ENCODE results near the gene BMPR1A. TPM values are rescaled to one million over a fixed set of nuclear protein-coding genes. Genes with fewer than 3 reads are reported as not detected.
"Not testable (repeated sequence)": the region's sequence is repeated elsewhere in the genome, so short reads cannot be mapped to it uniquely, and the experiment has no call there.

BMPR1A gene
- total RNA-seq, 4 donors from 2014 or later = 17.7 to 35.5 (median 26.8) TPM

DNA sequence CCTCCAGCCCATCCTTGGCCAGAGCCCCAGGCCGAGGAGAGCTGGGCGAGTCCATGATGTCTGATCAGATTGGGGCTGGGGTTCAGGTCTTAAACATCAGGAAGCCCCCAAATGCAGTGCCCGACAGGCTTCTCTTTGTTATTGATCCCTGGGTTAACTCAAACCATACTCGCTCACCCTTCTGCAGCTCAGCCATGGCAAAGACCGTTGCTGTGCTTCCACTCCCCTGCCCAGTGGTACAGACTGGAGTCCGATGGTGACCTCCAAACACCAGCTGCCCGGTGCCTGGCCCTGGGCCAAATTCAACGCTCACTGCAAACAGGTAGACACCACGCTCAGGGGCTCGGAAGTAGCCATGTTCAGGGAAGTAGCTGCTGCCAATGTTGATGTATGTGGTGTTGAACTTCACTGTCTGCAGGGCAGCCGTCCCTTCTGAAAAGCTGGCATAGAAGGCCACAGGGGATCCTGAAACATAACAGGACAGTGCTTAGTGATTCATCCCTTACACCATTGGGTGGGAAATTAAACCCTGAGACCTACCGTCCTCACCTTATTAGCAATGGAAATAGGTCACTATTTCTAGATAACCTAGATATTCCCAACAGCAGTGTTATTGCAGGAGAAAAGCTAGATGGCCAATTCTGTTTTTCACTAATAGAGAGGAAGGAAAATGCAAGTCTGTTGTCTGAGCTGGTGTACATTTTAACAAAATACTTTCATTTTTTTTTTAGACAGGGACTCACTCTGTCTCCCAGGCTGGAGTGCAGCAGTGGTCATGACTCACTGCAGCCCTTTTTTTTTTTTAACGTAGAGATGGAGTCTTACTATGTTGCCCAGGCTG, 180.5 kb downstream of the BMPR1A start:
- peak in 1 of 2 donors; percentile 25 for DNase-seq (ENCODE audit: low spot score in 2 of 2)
- TF ChIP-seq, protein P1, sequence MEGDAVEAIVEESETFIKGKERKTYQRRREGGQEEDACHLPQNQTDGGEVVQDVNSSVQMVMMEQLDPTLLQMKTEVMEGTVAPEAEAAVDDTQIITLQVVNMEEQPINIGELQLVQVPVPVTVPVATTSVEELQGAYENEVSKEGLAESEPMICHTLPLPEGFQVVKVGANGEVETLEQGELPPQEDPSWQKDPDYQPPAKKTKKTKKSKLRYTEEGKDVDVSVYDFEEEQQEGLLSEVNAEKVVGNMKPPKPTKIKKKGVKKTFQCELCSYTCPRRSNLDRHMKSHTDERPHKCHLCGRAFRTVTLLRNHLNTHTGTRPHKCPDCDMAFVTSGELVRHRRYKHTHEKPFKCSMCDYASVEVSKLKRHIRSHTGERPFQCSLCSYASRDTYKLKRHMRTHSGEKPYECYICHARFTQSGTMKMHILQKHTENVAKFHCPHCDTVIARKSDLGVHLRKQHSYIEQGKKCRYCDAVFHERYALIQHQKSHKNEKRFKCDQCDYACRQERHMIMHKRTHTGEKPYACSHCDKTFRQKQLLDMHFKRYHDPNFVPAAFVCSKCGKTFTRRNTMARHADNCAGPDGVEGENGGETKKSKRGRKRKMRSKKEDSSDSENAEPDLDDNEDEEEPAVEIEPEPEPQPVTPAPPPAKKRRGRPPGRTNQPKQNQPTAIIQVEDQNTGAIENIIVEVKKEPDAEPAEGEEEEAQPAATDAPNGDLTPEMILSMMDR (IDR thresholded peaks at IDR 0.05) = no peak
- intact Hi-C loops (cut with DNase I; ENCODE audit: low total_unique reads) = no loop called here
- no peak overlapping the region for H3K4me3 ChIP-seq (ENCODE audit: low read depth, poor library complexity, severe bottlenecking)
- 82% methylated on average over 13 of the region's 13 CpGs for WGBS, 2 donors

DNA sequence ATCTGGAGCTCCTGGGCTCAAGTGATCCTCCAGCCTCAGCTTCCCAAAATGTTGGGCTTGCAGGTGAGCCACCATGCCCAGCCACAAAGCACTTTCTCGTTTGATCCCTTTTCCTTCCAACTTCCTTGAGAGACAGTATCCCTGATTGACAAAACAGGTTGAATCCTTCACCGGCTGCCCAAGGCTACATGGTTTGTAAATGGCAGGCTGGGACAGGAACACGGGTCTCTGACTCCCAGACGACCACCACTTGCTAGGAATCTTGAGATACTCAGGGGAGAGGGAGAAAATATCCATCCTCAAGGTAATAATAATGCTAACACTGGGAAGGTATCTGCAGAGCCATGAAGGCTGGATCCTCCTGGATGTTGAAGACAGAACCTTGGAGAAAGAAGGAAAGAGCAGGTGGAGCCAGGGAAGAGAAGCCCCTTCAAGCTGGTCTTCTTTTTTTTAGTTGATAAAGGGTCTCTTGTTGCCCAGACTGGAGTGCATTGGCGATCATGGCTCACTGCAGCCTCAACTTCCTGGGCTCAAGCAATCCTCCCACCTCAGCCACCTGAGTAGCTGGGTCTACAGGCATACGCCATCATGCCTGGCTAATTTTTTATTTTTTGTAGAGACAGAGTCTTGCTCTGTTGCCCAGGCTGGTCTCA, 181.2 kb downstream of the BMPR1A start:
- intact Hi-C loops (cut with DNase I; ENCODE audit: low total_unique reads) = no loop called here
- 69 to 76% methylated on average over 6 of the region's 6 CpGs for WGBS, 2 donors
- TF ChIP-seq, protein P1 (IDR thresholded peaks at IDR 0.05) = no peak
- no peak for TF ChIP-seq POLR2A (IDR thresholded peaks at IDR 0.05)
- H3K4me3 ChIP-seq (ENCODE audit: low read depth, poor library complexity, severe bottlenecking) = no peak overlapping the region
- peak in 1 of 2 donors; percentile 52 for DNase-seq (ENCODE audit: low spot score in 2 of 2)

DNA sequence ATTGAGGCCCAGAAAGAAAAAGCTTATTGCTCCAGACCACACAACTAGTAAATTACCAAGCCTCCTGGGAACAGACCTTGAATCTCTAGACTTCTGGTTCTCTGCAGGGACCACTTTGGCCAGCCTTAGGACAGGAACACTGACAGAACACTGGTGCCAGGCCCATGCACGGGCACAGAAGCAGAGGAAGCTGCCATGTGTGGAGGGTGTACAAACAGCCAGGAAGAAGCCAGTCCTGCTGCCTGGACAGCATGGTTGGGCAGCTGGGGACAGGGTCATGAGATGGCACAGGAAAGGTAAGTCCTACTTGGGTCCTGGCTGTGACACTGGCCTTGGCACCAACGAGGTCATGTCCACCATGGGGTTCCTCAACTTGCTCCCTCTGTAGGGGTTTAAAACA, 181.8 kb downstream of the BMPR1A start:
- 76% methylated on average over 2 of the region's 2 CpGs for WGBS, 2 donors
- no peak overlapping the region for H3K4me3 ChIP-seq (ENCODE audit: low read depth, poor library complexity, severe bottlenecking)
- intact Hi-C loops (cut with DNase I; ENCODE audit: low total_unique reads) = no loop called here
- DNase-seq (ENCODE audit: low spot score in 2 of 2) = no peak
- TF ChIP-seq, protein P1 (IDR thresholded peaks at IDR 0.05) = no peak
- no peak for TF ChIP-seq POLR2A (IDR thresholded peaks at IDR 0.05)

DNA sequence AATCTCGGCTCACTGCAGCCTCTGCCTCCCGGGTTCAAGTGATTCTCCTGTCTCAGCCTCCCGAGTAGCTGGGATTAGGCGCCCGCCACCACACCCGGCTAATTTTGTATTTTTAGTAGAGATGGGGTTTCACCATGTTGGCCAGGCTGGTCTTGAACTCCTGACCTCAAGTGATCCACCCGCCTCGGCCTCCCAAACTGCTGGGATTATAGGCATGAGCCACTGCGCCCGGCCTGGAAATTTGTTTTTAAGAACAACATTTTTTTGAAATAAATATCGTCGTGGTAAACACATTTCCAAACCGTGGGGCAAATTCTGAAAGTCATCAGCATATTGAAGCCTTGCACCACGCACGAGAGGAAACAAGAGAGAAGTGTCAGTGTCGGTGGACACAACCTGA, 183.7 kb downstream of the BMPR1A start:
- H3K4me3 ChIP-seq (ENCODE audit: low read depth, poor library complexity, severe bottlenecking); DNase-seq (ENCODE audit: low spot score in 2 of 2); intact Hi-C loops (cut with DNase I; ENCODE audit: low total_unique reads): not testable (repeated sequence)
- 88% methylated on average over 16 of the region's 16 CpGs for WGBS, 2 donors

DNA sequence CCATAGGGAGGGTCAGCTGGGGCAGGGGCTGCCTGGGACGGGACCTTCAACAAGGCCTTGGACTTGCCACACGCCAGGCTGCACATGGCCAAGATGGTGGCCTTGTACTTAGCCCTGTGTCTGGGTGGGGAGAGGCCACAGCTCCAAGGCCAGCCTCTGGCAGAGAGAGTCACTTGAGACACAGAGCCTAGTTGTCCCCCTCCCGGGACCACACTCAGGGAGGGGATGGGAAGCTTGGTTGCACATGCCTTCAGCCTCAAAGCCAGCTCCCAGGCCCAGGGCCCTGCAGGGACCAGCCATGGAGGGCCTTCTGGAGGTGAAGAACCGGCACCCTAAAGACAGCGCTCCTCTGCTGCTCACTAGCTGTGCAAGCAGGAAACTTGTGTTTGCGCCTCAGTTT, 184.3 kb downstream of the BMPR1A start:
- intact Hi-C loops (cut with DNase I; ENCODE audit: low total_unique reads) = no loop called here
- H3K4me3 ChIP-seq (ENCODE audit: low read depth, poor library complexity, severe bottlenecking) = no peak overlapping the region
- peak in 1 of 2 donors; percentile 82 for DNase-seq (ENCODE audit: low spot score in 2 of 2)
- 86 to 97% methylated on average over 5 to 6 of the region's 6 CpGs for WGBS, 2 donors
- TF ChIP-seq, protein P1 (IDR thresholded peaks at IDR 0.05) = no peak
- TF ChIP-seq POLR2A (IDR thresholded peaks at IDR 0.05) = no peak

DNA sequence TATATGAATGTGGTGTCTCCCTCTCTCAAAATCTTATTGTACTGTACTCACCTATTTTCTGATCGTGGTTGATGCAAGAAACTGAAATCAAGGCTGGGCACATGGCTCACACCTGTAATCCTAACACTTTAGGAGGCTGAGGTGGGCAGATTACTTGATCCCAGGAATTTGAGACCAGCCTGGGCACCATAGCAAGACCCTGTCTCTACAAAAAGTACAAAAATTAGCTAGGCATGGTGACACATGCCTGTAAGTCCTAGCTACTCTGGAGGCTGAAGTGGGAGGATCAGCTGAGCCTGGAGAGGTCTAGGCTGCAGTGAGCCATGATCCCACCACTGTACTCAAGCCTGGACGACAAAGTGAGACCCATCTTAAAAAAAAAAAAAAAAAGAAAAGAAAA, 185.0 kb downstream of the BMPR1A start:
- no peak overlapping the region for H3K4me3 ChIP-seq (ENCODE audit: low read depth, poor library complexity, severe bottlenecking)
- DNase-seq (ENCODE audit: low spot score in 2 of 2) = peak in 1 of 2 donors; percentile 54
- intact Hi-C loops (cut with DNase I; ENCODE audit: low total_unique reads) = no loop called here
- WGBS, 2 donors = 83 to 85% methylated on average over 2 of the region's 2 CpGs
- no peak for TF ChIP-seq POLR2A (IDR thresholded peaks at IDR 0.05)
- TF ChIP-seq, protein P1 (IDR thresholded peaks at IDR 0.05) = no peak

Measured in lower leg skin (tissue), 4 donors.